ENCODE data around the gene PPP3R1. TPM values are rescaled to one million over a fixed set of nuclear protein-coding genes. Genes with fewer than 3 reads are reported as not detected.

PPP3R1 gene
- total and polyA plus RNA-seq, 2 donors (not counting 3 experiments of a cell fraction or from before 2014, with no cell fraction given) = 8.4 to 62.2 TPM

DNA sequence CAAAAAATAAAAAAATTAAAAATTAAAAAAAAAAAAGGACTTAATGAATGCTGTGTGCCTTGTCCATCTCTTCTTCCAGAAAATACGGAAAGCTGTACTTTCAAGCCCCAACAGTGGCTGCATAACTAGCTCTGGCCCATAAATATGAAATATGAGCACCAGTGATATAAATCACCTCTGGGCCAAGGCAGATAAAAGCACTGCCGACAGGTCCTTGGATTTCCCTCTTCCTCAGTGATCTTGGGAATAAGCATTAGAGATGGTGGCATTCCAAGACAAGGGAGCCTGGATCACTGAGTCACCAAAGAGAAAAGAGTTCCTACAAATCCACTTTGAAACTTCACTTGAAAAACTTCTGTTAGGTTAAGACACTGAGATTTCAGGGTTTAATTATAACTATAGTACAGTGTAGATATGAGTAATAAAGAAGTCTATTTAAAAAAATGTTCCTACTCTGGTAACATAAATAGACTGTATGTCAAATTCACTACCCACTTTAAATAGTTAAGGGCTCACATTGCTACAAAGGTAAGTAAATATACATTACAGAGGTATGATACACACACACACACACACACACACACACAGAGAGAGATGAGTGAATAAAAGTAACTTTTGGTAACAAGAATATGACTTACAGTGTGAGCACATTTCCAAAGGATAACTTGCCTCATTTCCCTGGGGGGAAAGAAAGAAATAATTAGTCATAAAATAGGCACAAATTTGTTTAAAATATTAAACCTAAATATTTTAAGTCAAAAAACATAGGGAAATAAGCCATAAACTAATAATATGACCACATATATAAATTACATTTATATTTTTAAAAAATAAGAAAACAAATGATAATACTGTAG, 35.6 kb downstream of the PPP3R1 start:
- DNase-seq (ENCODE audit: low read depth, low spot score) = no peak
- FAIRE-seq = peak; percentile 35
- H3K4me2 ChIP-seq (ENCODE audit: insufficient read depth, low read length) = no peak overlapping the region
- POLR2A ChIA-PET = no interaction called here
- dilution Hi-C loops (cut with MboI; ENCODE audit: extremely low pct_ligation_motif_present, low sequenced_read_pairs) (no loop called here), intact Hi-C loops (cut with micrococcal nuclease) (no loop called here)
- peaks cover 99% of the 10 kb centered on the region for H3K79me2 ChIP-seq (ENCODE audit: control insufficient read depth, insufficient read depth, low read length)
- peaks cover 8% of the 10 kb centered on the region for H4K20me1 ChIP-seq (replicated peaks; ENCODE audit: control insufficient read depth, extremely low read depth, insufficient read depth, low read length)
- no peak for TF ChIP-seq MYC (IDR thresholded peaks at IDR 0.05; ENCODE audit: low read depth, low read length)
- no peak for TF ChIP-seq POLR2A (IDR thresholded peaks at IDR 0.05; ENCODE audit: low read depth, low read length)
- no peak for TF ChIP-seq POLR2AphosphoS5 (IDR thresholded peaks at IDR 0.05; ENCODE audit: insufficient read depth, low read depth, low read length)
- no peak for TF ChIP-seq GATA2 (IDR thresholded peaks at IDR 0.05; ENCODE audit: insufficient read depth, insufficient read length, low read depth, low read length)
- no peak for TF ChIP-seq FOS (IDR thresholded peaks at IDR 0.05; ENCODE audit: borderline replicate concordance, insufficient read depth, low read length)
- TF ChIP-seq, protein P1, sequence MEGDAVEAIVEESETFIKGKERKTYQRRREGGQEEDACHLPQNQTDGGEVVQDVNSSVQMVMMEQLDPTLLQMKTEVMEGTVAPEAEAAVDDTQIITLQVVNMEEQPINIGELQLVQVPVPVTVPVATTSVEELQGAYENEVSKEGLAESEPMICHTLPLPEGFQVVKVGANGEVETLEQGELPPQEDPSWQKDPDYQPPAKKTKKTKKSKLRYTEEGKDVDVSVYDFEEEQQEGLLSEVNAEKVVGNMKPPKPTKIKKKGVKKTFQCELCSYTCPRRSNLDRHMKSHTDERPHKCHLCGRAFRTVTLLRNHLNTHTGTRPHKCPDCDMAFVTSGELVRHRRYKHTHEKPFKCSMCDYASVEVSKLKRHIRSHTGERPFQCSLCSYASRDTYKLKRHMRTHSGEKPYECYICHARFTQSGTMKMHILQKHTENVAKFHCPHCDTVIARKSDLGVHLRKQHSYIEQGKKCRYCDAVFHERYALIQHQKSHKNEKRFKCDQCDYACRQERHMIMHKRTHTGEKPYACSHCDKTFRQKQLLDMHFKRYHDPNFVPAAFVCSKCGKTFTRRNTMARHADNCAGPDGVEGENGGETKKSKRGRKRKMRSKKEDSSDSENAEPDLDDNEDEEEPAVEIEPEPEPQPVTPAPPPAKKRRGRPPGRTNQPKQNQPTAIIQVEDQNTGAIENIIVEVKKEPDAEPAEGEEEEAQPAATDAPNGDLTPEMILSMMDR (IDR thresholded peaks at IDR 0.05; ENCODE audit: extremely low read depth in 1 of 2, insufficient read depth in 1 of 2, low read depth in 1 of 2, low read length in 2 of 2) = no peak
- TF ChIP-seq EZH2 (IDR thresholded peaks at IDR 0.05; ENCODE audit: borderline replicate concordance, low read depth, low read length, severe bottlenecking) = no peak
- no peak for TF ChIP-seq JUN (IDR thresholded peaks at IDR 0.05; ENCODE audit: borderline replicate concordance, insufficient read depth, insufficient read length, low read depth)
- TF ChIP-seq, protein P2, sequence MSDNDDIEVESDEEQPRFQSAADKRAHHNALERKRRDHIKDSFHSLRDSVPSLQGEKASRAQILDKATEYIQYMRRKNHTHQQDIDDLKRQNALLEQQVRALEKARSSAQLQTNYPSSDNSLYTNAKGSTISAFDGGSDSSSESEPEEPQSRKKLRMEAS (IDR thresholded peaks at IDR 0.05; ENCODE audit: insufficient read depth, insufficient read length) = no peak
- H3K9ac ChIP-seq (replicated peaks; ENCODE audit: extremely low read depth, insufficient read depth, low read length) = no peak overlapping the region
- no peak overlapping the region for H3K27ac ChIP-seq (ENCODE audit: insufficient read depth, low read depth, low read length)
- no TSS peak for BruUV-seq (replicated peaks)
- no peaks in the 10 kb centered on the region for H3K9me1 ChIP-seq (replicated peaks; ENCODE audit: control insufficient read depth, extremely low read depth, insufficient read depth, low read length)
- no peaks in the 10 kb centered on the region for H3K9me3 ChIP-seq (replicated peaks; ENCODE audit: control insufficient read depth, insufficient read depth, low read length)
- no peak overlapping the region for H3K4me3 ChIP-seq (replicated peaks in 1 of 3; ENCODE audit: insufficient read depth in 1 of 3, low read depth in 1 of 3, low read length in 3 of 3)
- H3K36me3 ChIP-seq (ENCODE audit: control insufficient read depth in 2 of 2, extremely low read depth in 1 of 2, insufficient read depth in 2 of 2, low read length in 2 of 2) = no peaks in the 10 kb centered on the region
- peaks cover 5% of the 10 kb centered on the region for H3K4me1 ChIP-seq (ENCODE audit: control insufficient read depth, extremely low read depth, insufficient read depth, low read length)
- no peak overlapping the region for H2AFZ ChIP-seq (ENCODE audit: low read depth, low read length)
- no peaks in the 10 kb centered on the region for H3K27me3 ChIP-seq (ENCODE audit: control insufficient read depth in 2 of 2, insufficient read depth in 2 of 2, low read length in 2 of 2)
- CTCF ChIA-PET = interaction anchor here (0.9 to 3.4 kb wide), 9 partner anchors 10 to 141 kb away, joined by 3 to 33 read pairs (median 3); no protein-coding TSS in a partner anchor

Measured in endothelial cell of umbilical vein (primary cell).